ENCODE measurements around the gene DIAPH3. TPM values are rescaled to one million over a fixed set of nuclear protein-coding genes. Genes with fewer than 3 reads are reported as not detected.

DIAPH3 gene
- total and polyA plus RNA-seq, 8 donors = 3.3 to 19.1 (median 10.6) TPM

DNA sequence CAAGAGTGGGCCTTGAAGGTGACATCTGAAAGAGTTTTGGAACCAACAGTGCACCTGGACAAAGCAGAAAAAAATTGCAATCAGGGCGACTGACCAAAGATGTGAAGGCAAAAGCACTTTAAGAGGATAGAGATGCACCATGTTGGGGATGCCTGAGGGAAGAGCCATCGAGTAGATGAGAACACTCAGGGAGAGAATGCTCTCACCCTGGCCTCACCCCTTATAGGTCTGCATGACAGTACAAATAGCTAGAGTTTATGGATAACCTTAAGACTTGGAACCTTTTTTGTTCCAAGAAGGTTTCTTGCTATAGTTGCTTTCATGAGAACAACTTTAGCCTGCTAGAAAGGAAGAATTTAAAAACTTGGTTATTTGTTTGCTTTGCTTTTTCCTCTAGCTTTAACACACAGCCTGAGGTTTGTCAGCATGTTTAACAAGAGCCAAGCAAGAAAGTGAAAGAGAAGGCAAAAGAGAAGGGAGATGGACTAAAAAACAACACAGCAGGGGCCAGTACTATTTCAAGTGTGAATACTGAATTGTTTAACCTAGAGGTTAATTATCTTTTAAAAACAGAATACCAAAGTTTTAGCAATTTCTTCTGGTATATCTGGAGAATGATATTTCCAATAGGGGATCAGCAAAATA, 418.9 kb downstream of the DIAPH3 start:
- Histone ChIP-seq H3K4me1 (peaks cover 0 to 5% of the 10 kb centered on the region in 2 donors), H3K36me3 (no peaks in the 10 kb centered on the region), H3K27me3 (no peaks in the 10 kb centered on the region), H3K27ac (no peak overlapping the region), H3K4me3 (no peak overlapping the region), H3K9me3 (no peaks in the 10 kb centered on the region)
- DNase-seq = no peak
- intact Hi-C loops (cut with DNase I) = no loop called here
- ATAC-seq = no peak
- TF ChIP-seq, protein P1, sequence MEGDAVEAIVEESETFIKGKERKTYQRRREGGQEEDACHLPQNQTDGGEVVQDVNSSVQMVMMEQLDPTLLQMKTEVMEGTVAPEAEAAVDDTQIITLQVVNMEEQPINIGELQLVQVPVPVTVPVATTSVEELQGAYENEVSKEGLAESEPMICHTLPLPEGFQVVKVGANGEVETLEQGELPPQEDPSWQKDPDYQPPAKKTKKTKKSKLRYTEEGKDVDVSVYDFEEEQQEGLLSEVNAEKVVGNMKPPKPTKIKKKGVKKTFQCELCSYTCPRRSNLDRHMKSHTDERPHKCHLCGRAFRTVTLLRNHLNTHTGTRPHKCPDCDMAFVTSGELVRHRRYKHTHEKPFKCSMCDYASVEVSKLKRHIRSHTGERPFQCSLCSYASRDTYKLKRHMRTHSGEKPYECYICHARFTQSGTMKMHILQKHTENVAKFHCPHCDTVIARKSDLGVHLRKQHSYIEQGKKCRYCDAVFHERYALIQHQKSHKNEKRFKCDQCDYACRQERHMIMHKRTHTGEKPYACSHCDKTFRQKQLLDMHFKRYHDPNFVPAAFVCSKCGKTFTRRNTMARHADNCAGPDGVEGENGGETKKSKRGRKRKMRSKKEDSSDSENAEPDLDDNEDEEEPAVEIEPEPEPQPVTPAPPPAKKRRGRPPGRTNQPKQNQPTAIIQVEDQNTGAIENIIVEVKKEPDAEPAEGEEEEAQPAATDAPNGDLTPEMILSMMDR (IDR thresholded peaks at IDR 0.05) = no peak

DNA sequence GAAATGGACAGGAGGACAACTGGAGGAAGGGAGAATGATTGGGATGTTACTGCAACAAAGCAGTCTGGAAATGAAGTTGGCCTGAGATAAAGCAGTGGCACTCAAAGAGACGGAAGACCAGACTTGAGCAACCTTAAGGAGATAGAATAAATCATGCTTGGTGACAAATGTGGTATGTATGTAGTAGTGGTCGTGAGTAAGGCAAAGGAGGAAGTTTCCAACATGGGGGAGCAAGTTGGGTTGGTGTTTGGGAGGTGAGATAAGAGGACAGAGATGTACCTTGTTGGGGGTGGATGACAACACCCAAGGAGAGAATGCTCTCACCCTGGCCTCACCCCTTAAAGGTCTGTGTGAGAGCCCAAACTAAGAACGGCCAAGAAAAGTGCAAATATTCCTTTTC, 420.5 kb downstream of the DIAPH3 start:
- Histone ChIP-seq H3K27me3 (no peaks in the 10 kb centered on the region), H3K4me3 (no peak overlapping the region), H3K9me3 (no peaks in the 10 kb centered on the region), H3K4me1 (peaks cover 0 to 5% of the 10 kb centered on the region in 2 donors), H3K27ac (no peak overlapping the region), H3K36me3 (no peaks in the 10 kb centered on the region)
- intact Hi-C loops (cut with DNase I) = no loop called here
- ATAC-seq = no peak
- TF ChIP-seq, protein P1 (IDR thresholded peaks at IDR 0.05) = no peak
- no peak for DNase-seq

DNA sequence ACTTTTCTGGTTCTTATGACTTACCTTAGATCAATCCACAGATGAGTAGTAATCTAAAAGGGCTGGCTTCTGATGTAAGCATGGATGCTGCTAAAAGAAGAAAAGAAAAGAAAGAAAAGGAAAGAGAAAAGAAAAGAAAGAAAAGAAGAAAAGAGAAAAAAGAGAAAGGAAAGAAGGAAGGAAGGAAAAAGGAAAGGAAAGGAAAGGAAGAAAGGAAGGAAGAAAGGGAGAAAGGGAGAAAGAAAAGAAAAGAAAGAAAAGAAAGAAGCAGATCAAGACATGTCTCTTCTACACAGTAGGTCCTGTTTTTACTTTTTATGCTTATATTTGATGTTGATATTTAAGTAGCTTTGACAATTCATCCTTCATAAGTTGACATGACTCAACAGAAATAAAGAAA, 421.3 kb downstream of the DIAPH3 start:
- no peaks in the 10 kb centered on the region for H3K27me3 ChIP-seq
- H3K36me3 ChIP-seq = no peaks in the 10 kb centered on the region
- H3K27ac ChIP-seq = no peak overlapping the region
- H3K4me1 ChIP-seq = peaks cover 0 to 5% of the 10 kb centered on the region in 2 donors
- H3K9me3 ChIP-seq = no peaks in the 10 kb centered on the region
- TF ChIP-seq, protein P1 (IDR thresholded peaks at IDR 0.05) = no peak
- intact Hi-C loops (cut with DNase I) = no loop called here
- no peak overlapping the region for H3K4me3 ChIP-seq
- no peak for DNase-seq
- ATAC-seq = no peak

DNA sequence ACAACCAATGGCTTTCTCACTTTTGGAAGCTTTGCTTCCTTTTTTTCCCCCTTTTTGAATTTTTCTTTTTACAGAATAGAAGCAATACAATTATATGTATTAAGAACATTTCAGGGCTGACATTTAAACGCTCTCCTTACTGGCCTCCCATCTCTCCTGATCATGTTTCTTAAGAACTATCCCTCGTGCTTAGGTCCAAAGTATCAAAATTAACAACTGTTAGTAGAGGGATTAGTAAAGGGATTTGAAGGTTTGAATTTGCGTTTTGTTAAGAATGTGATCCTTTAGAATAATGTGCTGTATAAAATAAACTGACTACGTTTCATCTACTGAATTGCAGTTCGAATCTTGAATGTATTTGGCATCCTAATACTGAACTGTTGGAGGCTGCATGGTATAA, 424.8 kb downstream of the DIAPH3 start:
- H3K9me3 ChIP-seq = no peaks in the 10 kb centered on the region
- intact Hi-C loops (cut with DNase I) = no loop called here
- no peak overlapping the region for H3K4me3 ChIP-seq
- TF ChIP-seq, protein P1 (IDR thresholded peaks at IDR 0.05) = no peak
- DNase-seq = no peak
- no peaks in the 10 kb centered on the region for H3K27me3 ChIP-seq
- ATAC-seq = no peak
- H3K27ac ChIP-seq = no peak overlapping the region
- H3K36me3 ChIP-seq = no peaks in the 10 kb centered on the region
- H3K4me1 ChIP-seq = no peaks in the 10 kb centered on the region

DNA sequence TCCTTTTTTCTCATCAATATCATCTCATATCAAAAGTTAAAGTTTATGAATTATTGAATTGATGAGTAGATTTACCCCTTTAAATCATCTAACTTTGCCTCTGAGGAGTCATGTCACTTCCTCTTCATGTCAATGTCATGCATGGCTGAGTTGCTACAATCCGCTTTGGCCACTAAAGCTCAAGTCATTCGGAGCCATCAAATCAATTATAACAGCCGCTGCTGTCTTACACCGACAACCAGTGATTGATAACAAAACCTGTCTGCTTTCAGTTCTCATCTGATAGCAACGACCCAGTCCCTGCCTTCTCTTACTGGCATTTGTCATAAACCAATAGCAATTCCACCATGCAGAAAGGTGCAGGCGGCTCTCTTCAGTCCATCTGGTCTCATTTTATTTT, 429.3 kb downstream of the DIAPH3 start:
- no peak overlapping the region for H3K27ac ChIP-seq
- no peaks in the 10 kb centered on the region for H3K27me3 ChIP-seq
- H3K9me3 ChIP-seq = no peaks in the 10 kb centered on the region
- no peak for DNase-seq
- H3K36me3 ChIP-seq = no peaks in the 10 kb centered on the region
- H3K4me3 ChIP-seq = no peak overlapping the region
- TF ChIP-seq, protein P1 (IDR thresholded peaks at IDR 0.05) = no peak
- intact Hi-C loops (cut with DNase I) = no loop called here
- H3K4me1 ChIP-seq = no peaks in the 10 kb centered on the region
- ATAC-seq = no peak

Measured in left lung (tissue), 10 donors.